ENCODE measurements around the gene CPT2.
"Not testable (repeated sequence)": the region's sequence is repeated elsewhere in the genome, so short reads cannot be mapped to it uniquely, and the experiment has no call there.

The CPT2 gene

GRCh38 chr1:53205496-53205895, 8.9 kb downstream of the CPT2 start:
- H3K27ac ChIP-seq (ENCODE audit: extremely low read depth, low read depth, low read length); H3K9me3 ChIP-seq (ENCODE audit: control insufficient read depth, insufficient read depth, low read depth, low read length); POLR2A ChIA-PET; H3K4me1 ChIP-seq (ENCODE audit: control insufficient read depth, insufficient read depth, low read length); H3K4me3 ChIP-seq (ENCODE audit: low read depth, low read length): not testable (repeated sequence)
- H3K36me3 ChIP-seq (ENCODE audit: control insufficient read depth in 2 of 2, insufficient read depth in 1 of 2, low read length in 2 of 2), result peaks cover 22 to 100% of the 10 kb centered on the region in 2 experiments
- TF ChIP-seq ZNF585B (tag by site-specific recombination; IDR thresholded peaks at IDR 0.05), result peak; percentile 97
- CTCF ChIA-PET, result interaction anchor here (0.8 kb wide), 1 partner anchor 20 kb away, joined by 3 read pairs; no protein-coding TSS in a partner anchor

GRCh38 chr1:53206083-53206685, 9.6 kb downstream of the CPT2 start:
- H3K27ac ChIP-seq (ENCODE audit: extremely low read depth, low read depth, low read length); POLR2A ChIA-PET; CTCF ChIA-PET; H3K4me3 ChIP-seq (ENCODE audit: low read depth, low read length); H3K9me3 ChIP-seq (ENCODE audit: control insufficient read depth, insufficient read depth, low read depth, low read length); H3K4me1 ChIP-seq (ENCODE audit: control insufficient read depth, insufficient read depth, low read length): not testable (repeated sequence)
- peak; percentile 56; the same call in 1 of the 2 replicates for TF ChIP-seq ZNF280D (tag by site-specific recombination; IDR thresholded peaks at IDR 0.05)
- peak; percentile 94 for TF ChIP-seq SETDB1 (IDR thresholded peaks at IDR 0.05; ENCODE audit: insufficient read length, low read length)
- 0 out of 2 replicates have a peak, but pooled peaks have one; percentile 31 for TF ChIP-seq ZNF639 (tag by site-specific recombination; IDR thresholded peaks at IDR 0.05)
- 0 out of 2 replicates have a peak, but pooled peaks have one; percentile 32 for TF ChIP-seq ZNF26 (tag by site-specific recombination; IDR thresholded peaks at IDR 0.05)
- TF ChIP-seq ZNF2 (tag by site-specific recombination; IDR thresholded peaks at IDR 0.05), result 0 out of 2 replicates have a peak, but pooled peaks have one; percentile 22
- peak; percentile 58 for TF ChIP-seq ZNF558 (tag by site-specific recombination; IDR thresholded peaks at IDR 0.05)
- peak; percentile 32 for TF ChIP-seq ZNF529 (tag by site-specific recombination; IDR thresholded peaks at IDR 0.05; ENCODE audit: insufficient replicate concordance)
- TF ChIP-seq ZNF169 (tag by site-specific recombination; IDR thresholded peaks at IDR 0.05), result peak; percentile 72; the same call in 1 of the 2 replicates
- H3K36me3 ChIP-seq (ENCODE audit: control insufficient read depth in 2 of 2, insufficient read depth in 1 of 2, low read length in 2 of 2), result peaks cover 22 to 100% of the 10 kb centered on the region in 2 experiments

GRCh38 chr1:53206735-53207379, 10.2 kb downstream of the CPT2 start:
- CTCF ChIA-PET, result no interaction called here
- no peaks in the 10 kb centered on the region for H3K4me1 ChIP-seq (ENCODE audit: control insufficient read depth, insufficient read depth, low read length)
- H3K36me3 ChIP-seq (ENCODE audit: control insufficient read depth in 2 of 2, insufficient read depth in 1 of 2, low read length in 2 of 2), result peaks cover 22 to 100% of the 10 kb centered on the region in 2 experiments
- no peak overlapping the region for H3K27ac ChIP-seq (ENCODE audit: extremely low read depth, low read depth, low read length)
- POLR2A ChIA-PET, result no interaction called here
- no peak for TF ChIP-seq ZNF335 (tag by site-specific recombination; conservative IDR thresholded peaks at IDR 0.05)
- no peak for TF ChIP-seq ZNF37A (tag by site-specific recombination; IDR thresholded peaks at IDR 0.05)
- no peak for TF ChIP-seq ZNF623 (tag by site-specific recombination; IDR thresholded peaks at IDR 0.05)
- TF ChIP-seq ZNF169 (tag by site-specific recombination; IDR thresholded peaks at IDR 0.05), result no peak
- no peak for TF ChIP-seq ZNF416 (tag by site-specific recombination; IDR thresholded peaks at IDR 0.05)
- no peak overlapping the region for H3K4me3 ChIP-seq (ENCODE audit: low read depth, low read length)
- no peaks in the 10 kb centered on the region for H3K9me3 ChIP-seq (ENCODE audit: control insufficient read depth, insufficient read depth, low read depth, low read length)
